ENCODE results near the gene TMEM218. TPM values are rescaled to one million over a fixed set of nuclear protein-coding genes. Genes with fewer than 3 reads are reported as not detected.

TMEM218 gene
- total and polyA plus RNA-seq, 10 of the 15 experiments (the other 5 are each of a cell fraction or from before 2014, with no cell fraction given), result 11.2 to 50.3 (median 28.8) TPM

DNA sequence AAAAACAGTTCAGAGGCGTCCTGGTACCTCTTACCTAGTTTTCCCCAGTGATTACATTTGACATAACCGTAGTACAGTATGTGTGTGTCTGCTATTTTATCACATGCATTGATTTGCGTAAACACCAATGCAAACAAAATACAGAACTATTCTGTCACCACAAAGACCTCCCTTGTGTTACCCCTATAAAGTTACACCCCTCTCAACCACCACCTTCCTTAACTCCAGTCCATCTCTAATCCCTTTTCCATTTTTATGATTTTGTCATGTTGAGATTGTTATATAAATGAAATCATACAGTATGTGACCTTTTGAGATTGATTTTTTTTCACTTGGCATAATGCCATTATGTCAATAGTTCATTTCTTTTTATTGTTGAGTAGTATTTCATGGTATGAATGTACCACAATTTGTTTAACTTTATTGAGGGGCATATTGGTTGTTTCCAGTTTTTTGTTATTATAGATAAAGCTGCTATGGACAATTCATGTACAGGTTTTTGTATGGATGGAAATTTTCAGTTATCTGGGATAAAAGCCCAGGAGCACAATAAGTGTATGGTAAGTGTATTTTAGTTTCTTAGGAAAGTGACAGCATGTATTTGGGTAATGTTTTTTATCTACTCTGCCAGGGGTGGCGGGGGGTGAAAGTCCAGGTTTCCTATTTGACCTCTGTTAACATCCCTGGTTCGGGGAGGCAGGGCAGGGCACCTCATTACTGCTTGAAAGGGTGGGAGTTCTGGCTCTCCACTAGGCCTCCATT, 54.3 kb downstream of the TMEM218 start:
- no peaks in the 10 kb centered on the region for H3K9me3 ChIP-seq (replicated peaks; ENCODE audit: control insufficient read depth, insufficient read depth, low read length)
- FAIRE-seq (no peak), ATAC-seq (no peak), DNase-seq (ENCODE audit: low read depth, low spot score) (no peak)
- H2AFZ ChIP-seq (ENCODE audit: control insufficient read depth, low read depth, low read length), result no peak overlapping the region
- SMC1A ChIA-PET (ENCODE audit: uncharacterized antibody, unreplicated experiment), result no interaction called here
- H3K27ac ChIP-seq (ENCODE audit: control insufficient read depth, insufficient read depth), result no peak overlapping the region
- in situ Hi-C loops (cut with MboI), result no loop called here
- H3K9ac ChIP-seq (ENCODE audit: control insufficient read depth, insufficient read depth, low read length), result no peak overlapping the region
- H3K4me2 ChIP-seq (ENCODE audit: control insufficient read depth, insufficient read depth), result no peak overlapping the region
- BruUV-seq (replicated peaks), result no TSS peak
- CTCF ChIA-PET, result interaction anchor here (1.2 to 1.6 kb wide), 2 partner anchors 85 to 298 kb away, joined by 3 to 4 read pairs; no protein-coding TSS in a partner anchor
- H3K27me3 ChIP-seq (replicated peaks in 1 of 2; ENCODE audit: control insufficient read depth in 2 of 2, insufficient read depth in 2 of 2, low read length in 1 of 2), result no peaks in the 10 kb centered on the region; a peak in 1 of 4 replicates
- WGBS (ENCODE audit: insufficient coverage, insufficient replicate concordance, low lambda C conversion rate, missing lambda C conversion rate), result 51% methylated on average over 5 of the region's 5 CpGs
- H3K79me2 ChIP-seq (ENCODE audit: control insufficient read depth, insufficient read depth, low read length), result no peaks in the 10 kb centered on the region
- H4K20me1 ChIP-seq (ENCODE audit: control insufficient read depth, insufficient read depth), result no peaks in the 10 kb centered on the region
- POLR2A ChIA-PET, result no interaction called here
- RAD21 ChIA-PET (ENCODE audit: unreplicated experiment), result no interaction called here
- intact Hi-C loops (cut with micrococcal nuclease; ENCODE audit: unreplicated experiment), result no loop called here
- H3K36me3 ChIP-seq (ENCODE audit: control insufficient read depth in 2 of 2, insufficient read depth in 2 of 2, low read length in 1 of 2), result no peaks in the 10 kb centered on the region
- H3K4me1 ChIP-seq (ENCODE audit: control insufficient read depth, insufficient read depth, low read length), result no peaks in the 10 kb centered on the region
- H3K4me3 ChIP-seq, result no peak overlapping the region
- TF ChIP-seq IKZF2 (IDR thresholded peaks at IDR 0.05) (no peak), CTCF (IDR thresholded peaks at IDR 0.05 in 2 of 3, conservative IDR thresholded peaks at IDR 0.05 in 1 of 3; ENCODE audit: control insufficient read depth in 2 of 3, extremely low read depth in 1 of 3, insufficient read depth in 1 of 3, low read depth in 3 of 3, low read length in 3 of 3) (no peak), CHD4 (IDR thresholded peaks at IDR 0.05) (no peak), YBX1 (IDR thresholded peaks at IDR 0.05) (no peak), NFYB (IDR thresholded peaks at IDR 0.05; ENCODE audit: insufficient read depth, low read depth, low read length) (no peak), POLR2AphosphoS2 (IDR thresholded peaks at IDR 0.05; ENCODE audit: low read depth, low read length) (no peak), ZNF274 (IDR thresholded peaks at IDR 0.05; ENCODE audit: insufficient read depth, insufficient read length) (no peak), CBX5 (IDR thresholded peaks at IDR 0.05; ENCODE audit: low read depth) (no peak), BMI1 (IDR thresholded peaks at IDR 0.05; ENCODE audit: borderline replicate concordance) (no peak), ESRRA (IDR thresholded peaks at IDR 0.05; ENCODE audit: low read length) (no peak), CREB1 (IDR thresholded peaks at IDR 0.05; ENCODE audit: low read depth) (no peak)
- TF ChIP-seq, protein P1, sequence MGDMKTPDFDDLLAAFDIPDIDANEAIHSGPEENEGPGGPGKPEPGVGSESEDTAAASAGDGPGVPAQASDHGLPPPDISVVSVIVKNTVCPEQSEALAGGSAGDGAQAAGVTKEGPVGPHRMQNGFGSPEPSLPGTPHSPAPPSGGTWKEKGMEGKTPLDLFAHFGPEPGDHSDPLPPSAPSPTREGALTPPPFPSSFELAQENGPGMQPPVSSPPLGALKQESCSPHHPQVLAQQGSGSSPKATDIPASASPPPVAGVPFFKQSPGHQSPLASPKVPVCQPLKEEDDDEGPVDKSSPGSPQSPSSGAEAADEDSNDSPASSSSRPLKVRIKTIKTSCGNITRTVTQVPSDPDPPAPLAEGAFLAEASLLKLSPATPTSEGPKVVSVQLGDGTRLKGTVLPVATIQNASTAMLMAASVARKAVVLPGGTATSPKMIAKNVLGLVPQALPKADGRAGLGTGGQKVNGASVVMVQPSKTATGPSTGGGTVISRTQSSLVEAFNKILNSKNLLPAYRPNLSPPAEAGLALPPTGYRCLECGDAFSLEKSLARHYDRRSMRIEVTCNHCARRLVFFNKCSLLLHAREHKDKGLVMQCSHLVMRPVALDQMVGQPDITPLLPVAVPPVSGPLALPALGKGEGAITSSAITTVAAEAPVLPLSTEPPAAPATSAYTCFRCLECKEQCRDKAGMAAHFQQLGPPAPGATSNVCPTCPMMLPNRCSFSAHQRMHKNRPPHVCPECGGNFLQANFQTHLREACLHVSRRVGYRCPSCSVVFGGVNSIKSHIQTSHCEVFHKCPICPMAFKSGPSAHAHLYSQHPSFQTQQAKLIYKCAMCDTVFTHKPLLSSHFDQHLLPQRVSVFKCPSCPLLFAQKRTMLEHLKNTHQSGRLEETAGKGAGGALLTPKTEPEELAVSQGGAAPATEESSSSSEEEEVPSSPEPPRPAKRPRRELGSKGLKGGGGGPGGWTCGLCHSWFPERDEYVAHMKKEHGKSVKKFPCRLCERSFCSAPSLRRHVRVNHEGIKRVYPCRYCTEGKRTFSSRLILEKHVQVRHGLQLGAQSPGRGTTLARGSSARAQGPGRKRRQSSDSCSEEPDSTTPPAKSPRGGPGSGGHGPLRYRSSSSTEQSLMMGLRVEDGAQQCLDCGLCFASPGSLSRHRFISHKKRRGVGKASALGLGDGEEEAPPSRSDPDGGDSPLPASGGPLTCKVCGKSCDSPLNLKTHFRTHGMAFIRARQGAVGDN (IDR thresholded peaks at IDR 0.05), result no peak
- TF ChIP-seq, protein P2, sequence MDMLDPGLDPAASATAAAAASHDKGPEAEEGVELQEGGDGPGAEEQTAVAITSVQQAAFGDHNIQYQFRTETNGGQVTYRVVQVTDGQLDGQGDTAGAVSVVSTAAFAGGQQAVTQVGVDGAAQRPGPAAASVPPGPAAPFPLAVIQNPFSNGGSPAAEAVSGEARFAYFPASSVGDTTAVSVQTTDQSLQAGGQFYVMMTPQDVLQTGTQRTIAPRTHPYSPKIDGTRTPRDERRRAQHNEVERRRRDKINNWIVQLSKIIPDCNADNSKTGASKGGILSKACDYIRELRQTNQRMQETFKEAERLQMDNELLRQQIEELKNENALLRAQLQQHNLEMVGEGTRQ (IDR thresholded peaks at IDR 0.05; ENCODE audit: borderline replicate concordance, low read depth, low read length), result no peak
- TF ChIP-seq, protein P3, sequence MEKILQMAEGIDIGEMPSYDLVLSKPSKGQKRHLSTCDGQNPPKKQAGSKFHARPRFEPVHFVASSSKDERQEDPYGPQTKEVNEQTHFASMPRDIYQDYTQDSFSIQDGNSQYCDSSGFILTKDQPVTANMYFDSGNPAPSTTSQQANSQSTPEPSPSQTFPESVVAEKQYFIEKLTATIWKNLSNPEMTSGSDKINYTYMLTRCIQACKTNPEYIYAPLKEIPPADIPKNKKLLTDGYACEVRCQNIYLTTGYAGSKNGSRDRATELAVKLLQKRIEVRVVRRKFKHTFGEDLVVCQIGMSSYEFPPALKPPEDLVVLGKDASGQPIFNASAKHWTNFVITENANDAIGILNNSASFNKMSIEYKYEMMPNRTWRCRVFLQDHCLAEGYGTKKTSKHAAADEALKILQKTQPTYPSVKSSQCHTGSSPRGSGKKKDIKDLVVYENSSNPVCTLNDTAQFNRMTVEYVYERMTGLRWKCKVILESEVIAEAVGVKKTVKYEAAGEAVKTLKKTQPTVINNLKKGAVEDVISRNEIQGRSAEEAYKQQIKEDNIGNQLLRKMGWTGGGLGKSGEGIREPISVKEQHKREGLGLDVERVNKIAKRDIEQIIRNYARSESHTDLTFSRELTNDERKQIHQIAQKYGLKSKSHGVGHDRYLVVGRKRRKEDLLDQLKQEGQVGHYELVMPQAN (conservative IDR thresholded peaks at IDR 0.05), result no peak
